ENCODE results near the gene BLM.

Gene BLM

GRCh38 chr15:90864507-90864906, 147.4 kb downstream of the BLM start:
- peaks cover 41% of the 10 kb centered on the region for H3K4me1 ChIP-seq (ENCODE audit: insufficient read depth, poor library complexity, severe bottlenecking)
- H3K27me3 ChIP-seq (ENCODE audit: insufficient read depth, poor library complexity, severe bottlenecking) = no peaks in the 10 kb centered on the region
- no peak overlapping the region for H3K27ac ChIP-seq (ENCODE audit: poor library complexity, severe bottlenecking)
- ATAC-seq (ENCODE audit: low read depth) (no peak), DNase-seq (ENCODE audit: low spot score) (no peak)
- no peaks in the 10 kb centered on the region for H3K36me3 ChIP-seq (ENCODE audit: low read depth)
- no peaks in the 10 kb centered on the region for H3K9me3 ChIP-seq (ENCODE audit: severe bottlenecking)
- H3K4me3 ChIP-seq (ENCODE audit: severe bottlenecking) = no peak overlapping the region
- TF ChIP-seq CTCF (IDR thresholded peaks at IDR 0.05; ENCODE audit: poor library complexity, severe bottlenecking) = no peak

GRCh38 chr15:90865702-90866101, 148.6 kb downstream of the BLM start:
- Histone ChIP-seq H3K36me3 (ENCODE audit: low read depth) (no peaks in the 10 kb centered on the region), H3K4me3 (ENCODE audit: severe bottlenecking) (no peak overlapping the region), H3K9me3 (ENCODE audit: severe bottlenecking) (no peaks in the 10 kb centered on the region), H3K4me1 (ENCODE audit: insufficient read depth, poor library complexity, severe bottlenecking) (peaks cover 41% of the 10 kb centered on the region), H3K27ac (ENCODE audit: poor library complexity, severe bottlenecking) (no peak overlapping the region), H3K27me3 (ENCODE audit: insufficient read depth, poor library complexity, severe bottlenecking) (no peaks in the 10 kb centered on the region)
- no peak for DNase-seq (ENCODE audit: low spot score)
- no peak for TF ChIP-seq CTCF (IDR thresholded peaks at IDR 0.05; ENCODE audit: poor library complexity, severe bottlenecking)
- no peak for ATAC-seq (ENCODE audit: low read depth)
